GM18858 (cell line): Measurements from ENCODE around the gene PROM2.
"Not testable (repeated sequence)": the region's sequence is repeated elsewhere in the genome, so short reads cannot be mapped to it uniquely, and the experiment has no call there.

ENCODE experiments used
- ATAC-seq: cut with Tn5 transposase; IDR thresholded peaks from one replicate; pipeline ENCODE4 v1.9.1; 2021; ENCODE audit not compliant: unreplicated experiment

The PROM2 gene, protein sequence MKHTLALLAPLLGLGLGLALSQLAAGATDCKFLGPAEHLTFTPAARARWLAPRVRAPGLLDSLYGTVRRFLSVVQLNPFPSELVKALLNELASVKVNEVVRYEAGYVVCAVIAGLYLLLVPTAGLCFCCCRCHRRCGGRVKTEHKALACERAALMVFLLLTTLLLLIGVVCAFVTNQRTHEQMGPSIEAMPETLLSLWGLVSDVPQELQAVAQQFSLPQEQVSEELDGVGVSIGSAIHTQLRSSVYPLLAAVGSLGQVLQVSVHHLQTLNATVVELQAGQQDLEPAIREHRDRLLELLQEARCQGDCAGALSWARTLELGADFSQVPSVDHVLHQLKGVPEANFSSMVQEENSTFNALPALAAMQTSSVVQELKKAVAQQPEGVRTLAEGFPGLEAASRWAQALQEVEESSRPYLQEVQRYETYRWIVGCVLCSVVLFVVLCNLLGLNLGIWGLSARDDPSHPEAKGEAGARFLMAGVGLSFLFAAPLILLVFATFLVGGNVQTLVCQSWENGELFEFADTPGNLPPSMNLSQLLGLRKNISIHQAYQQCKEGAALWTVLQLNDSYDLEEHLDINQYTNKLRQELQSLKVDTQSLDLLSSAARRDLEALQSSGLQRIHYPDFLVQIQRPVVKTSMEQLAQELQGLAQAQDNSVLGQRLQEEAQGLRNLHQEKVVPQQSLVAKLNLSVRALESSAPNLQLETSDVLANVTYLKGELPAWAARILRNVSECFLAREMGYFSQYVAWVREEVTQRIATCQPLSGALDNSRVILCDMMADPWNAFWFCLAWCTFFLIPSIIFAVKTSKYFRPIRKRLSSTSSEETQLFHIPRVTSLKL

DNA sequence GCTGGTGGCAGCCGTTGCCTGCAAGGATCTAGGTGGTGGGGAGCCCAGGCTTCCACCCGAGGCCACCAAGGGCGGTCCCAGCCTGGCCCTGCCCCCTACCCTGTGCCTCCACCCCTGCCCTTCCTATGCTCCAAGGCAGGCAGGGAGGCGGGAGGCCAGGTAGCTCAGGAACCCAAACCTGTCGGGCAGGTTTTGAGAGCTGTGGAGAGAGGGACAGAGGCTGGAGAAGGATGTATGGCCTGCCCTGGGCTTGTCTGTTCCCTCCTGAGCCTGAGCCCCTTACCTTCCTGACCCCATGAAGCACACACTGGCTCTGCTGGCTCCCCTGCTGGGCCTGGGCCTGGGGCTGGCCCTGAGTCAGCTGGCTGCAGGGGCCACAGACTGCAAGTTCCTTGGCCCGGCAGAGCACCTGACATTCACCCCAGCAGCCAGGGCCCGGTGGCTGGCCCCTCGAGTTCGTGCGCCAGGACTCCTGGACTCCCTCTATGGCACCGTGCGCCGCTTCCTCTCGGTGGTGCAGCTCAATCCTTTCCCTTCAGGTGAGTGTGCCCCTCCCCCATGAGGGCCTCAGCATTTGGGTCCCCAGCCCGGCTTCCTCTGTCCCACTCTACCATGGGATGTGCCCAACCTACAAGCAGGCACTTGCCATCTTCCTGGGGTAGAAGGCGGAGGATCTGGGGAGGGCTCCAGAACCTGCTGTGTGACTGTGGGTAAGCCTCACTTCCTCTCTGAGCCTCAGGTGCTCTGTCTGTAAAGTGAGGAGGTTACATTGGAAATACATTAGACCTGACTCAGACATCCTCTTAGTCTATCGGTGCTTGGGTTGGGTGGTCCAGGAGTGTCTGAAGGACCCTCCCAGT, at the start of gene PROM2:
TSS of gene PROM2 (plus strand) at position 159 of the 860 bp plus-strand sequence. CDS start at position 296, 137 bp downstream.
- ATAC-seq, result no peak

DNA sequence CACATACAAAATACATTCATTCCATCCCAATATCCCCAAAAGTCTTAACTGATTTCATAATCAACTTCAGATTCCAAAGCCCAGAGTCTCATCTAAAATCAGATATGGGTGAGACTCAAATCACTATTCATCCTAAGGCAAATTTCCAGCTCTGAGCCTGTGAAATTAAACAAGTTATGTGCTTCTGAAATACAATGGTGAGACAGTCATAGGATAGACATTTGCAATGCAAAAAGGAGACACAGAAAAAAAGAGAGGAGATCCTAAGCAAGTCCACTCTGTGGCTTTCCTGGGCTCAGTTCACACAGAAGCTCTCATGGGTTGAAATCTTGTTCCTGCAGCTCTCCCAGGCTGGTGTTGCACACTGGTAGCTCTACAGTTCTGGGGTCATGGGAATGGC, 48.6 kb upstream of the PROM2 start:
- no peak for ATAC-seq

DNA sequence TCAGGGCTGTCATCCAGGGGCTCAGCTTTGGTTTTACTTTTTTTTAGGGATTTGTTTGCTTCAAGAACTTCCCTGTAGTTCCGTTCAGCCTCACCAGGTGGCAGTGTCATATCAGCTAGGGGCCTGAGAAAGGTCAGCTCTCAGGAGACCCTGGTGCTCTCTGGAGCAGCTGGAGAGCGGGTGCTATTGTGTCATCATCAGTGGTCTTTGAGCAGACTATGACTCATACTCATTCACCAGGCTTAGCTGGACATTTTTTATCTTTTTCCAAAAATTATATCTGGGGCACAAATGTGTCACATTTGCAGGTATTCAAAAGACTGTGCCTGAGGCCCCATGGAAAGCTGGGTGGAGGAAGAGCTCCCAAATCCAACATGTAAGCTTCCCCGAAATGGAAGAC, 42.5 kb upstream of the PROM2 start:
- ATAC-seq, result no peak

DNA sequence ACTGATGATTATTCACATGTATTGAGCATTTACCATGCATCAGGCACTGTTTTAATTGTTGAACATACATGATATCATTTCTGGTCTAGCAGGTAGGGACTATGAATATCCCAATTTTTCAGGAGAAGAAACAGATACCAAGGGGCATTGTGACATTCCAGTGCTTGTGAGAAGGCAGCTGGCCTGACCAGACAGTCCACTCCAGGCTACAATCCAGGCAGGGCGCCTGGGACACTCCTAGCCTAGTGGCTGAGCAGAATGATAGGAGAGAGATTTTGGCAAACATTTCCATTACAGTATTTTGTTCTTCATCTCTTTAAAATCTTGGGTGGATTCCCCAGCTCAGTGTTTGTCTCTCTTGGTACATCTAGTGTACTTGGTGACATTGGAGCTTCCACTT, 42.0 kb upstream of the PROM2 start:
- ATAC-seq, result no peak

DNA sequence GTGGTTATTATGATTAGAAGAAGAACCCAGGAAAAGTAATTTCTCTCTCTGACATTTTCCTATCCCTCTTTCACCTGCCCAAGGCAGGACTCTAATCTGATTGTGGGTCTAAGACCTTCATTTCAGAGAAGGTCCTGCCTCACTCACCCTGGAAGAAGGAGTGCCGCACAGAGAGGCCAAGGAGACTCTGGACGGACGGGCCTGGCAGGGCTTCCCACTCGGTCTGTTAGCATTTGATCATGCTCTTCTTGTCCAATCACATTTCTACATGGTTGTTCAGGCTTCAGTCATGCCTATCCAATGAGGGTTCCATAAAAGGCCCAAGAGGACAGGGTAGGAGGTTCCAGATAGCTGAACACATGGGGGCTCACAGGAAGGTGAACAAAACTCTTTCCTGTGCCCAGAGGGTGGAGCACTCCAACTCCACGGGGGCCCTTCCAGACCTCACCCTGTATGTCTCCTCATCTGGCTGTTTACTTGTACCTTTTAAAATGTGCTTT, 39.9 kb upstream of the PROM2 start:
- no peak for ATAC-seq

DNA sequence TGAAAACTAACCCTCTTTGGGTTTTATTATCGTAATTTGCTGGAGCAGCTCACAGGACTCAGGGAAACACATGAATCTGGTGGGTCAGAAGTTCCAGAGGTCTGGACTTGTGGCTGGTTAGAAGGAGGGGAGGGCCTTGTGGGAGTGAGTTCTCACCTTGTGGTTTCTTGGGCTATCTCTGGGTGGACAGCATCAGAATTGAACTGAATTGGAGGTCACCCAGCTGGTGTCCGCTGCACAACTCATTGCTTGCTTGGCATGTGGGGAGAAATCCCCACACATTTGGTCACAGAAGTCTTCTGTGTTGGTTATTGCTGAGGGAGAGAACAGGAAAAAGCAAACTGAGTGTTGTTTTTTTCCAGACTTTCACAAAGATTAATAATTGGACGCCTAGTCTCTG, 39.4 kb upstream of the PROM2 start:
- no peak for ATAC-seq

DNA sequence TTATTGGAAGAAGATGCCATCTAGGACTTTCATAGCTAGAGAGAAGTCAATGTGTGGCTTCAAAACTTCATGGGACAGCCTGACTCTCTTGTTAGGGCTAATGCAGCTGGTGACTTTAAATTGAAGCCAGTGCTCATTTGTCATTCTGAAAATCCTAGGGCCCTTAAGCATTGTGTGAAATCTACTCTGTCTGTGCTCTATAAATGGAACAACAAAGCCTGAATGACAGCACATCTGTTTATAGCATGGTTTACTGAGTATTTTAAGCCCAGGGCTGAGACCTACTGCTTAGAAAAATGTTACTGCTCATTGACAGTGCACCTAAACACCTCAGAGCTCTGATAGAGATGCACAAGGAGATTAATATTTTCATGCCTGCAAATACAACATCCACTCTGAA, 36.1 kb upstream of the PROM2 start:
- no peak for ATAC-seq

DNA sequence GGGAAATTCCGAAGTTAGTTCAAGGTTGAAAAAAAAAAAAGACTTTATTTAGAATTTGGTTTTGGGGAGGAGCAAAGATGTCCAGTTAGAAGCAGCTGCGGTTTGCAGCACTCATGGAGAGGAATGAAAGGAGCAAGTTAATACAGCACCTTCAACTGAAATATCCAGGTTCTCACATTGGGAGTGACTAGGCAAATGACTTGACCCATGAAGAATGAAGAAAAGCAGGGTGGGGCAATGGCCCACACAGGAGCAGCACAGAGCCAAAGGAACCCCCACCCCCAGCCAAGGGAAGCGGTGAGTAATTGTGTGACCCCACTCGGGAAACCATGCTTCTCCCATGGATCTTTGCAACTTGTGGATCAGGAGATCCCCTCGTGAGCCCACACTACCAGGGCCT, 34.2 kb upstream of the PROM2 start:
- ATAC-seq, result no peak

DNA sequence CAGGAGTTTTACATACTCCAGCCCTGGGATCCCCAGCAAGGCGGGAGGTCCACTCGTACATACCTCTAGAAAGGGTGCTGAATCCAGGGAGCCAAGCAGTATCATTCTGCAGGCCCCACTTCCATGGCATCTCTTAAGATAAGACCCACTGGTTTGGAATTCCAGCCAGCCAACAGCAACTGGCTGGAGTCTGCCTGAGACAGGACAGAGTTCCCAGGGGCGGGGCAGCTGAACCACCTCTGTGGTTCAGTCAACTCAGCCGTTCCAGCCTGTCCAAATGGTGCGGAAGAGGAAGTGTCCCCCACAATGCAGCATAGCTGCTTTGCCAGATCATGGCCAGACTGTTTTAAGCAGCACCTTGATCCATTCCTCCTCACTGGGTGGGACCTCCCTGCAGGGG, 33.7 kb upstream of the PROM2 start:
- ATAC-seq, result no peak

DNA sequence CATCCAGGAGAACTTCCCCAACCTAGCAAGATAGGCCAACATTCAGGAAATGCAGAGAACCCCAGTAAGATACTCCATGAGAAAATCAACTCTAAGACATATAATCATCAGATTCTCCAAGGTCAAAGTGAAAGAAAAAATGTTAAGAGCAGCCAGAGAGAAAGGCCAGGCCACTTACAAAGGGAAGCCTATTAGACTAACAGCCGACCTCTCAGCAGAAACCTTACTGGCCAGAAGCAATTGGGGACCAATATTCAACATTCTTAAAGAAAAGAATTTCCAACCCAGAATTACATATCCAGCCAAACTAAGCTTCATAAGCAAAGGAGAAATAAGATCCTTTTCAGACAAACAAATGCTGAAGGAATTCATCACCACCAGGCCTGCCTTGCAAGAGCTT, 32.2 kb upstream of the PROM2 start:
- ATAC-seq, result not testable (repeated sequence)

DNA sequence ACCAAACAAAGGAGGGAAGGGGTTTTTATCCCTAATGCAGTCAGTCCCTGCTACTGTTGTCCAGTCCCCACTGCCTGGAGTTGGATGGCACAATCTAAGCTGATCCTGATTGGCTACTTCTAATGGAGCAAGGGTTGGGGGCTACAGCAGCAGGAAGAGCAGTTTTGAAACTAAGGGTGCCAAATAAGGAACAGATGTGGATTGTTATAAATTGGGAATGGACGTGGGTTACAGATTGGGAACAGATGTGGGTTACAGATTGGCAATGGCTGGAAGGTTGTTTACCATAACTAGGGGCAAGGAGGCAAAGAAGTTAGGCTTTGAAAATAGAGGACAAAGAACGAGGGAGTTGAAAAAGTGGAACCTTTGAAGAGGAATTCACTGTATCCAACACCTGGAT, 16.0 kb upstream of the PROM2 start:
- no peak for ATAC-seq

DNA sequence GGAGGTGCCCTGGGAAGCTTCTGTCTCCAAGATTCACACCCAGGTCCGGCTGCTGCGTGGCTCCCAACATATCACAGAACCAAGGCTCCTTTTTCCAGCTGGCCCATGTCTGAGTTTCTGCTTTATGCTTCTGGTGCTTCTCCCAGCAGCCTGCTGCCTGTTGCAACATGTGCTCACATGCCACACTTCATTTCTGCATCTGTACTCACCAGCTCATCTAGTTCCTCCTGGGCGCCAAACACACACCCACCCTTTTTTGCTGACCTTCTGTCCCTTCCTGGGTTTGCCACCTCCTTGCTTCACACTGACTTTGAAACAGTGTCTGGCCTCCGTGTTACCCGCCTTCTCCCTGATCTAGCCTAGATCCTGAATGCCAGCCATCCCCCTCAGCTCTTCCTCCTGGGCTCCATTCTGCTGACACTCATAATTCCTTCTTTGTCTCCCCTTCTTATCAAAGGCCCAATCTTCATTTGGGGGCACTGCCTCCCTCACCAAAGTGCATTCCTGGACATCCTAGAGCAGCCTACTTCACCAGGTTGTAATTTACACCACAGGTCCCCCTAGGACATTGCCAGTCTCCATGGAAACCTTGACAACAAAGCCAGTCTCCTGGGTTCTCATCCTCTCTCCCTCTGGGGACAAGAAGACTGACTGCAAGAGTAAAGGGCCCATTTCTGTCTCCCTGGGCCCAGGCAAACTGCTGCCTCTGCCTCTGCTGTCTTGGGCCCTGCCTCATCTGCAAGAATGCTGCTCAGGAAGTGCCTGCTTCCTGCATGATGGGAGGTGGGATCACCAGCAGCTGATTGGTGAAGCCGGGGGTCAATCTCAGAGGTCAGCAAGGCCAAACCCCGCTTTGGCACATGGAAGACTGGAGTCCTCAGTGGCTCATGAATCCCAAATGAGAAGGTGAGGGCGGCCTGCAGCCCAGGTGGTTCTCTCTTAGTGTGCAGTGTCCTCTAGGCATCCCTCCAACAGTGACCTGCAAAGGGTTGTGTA, 13.9 kb upstream of the PROM2 start:
- ATAC-seq, result no peak

DNA sequence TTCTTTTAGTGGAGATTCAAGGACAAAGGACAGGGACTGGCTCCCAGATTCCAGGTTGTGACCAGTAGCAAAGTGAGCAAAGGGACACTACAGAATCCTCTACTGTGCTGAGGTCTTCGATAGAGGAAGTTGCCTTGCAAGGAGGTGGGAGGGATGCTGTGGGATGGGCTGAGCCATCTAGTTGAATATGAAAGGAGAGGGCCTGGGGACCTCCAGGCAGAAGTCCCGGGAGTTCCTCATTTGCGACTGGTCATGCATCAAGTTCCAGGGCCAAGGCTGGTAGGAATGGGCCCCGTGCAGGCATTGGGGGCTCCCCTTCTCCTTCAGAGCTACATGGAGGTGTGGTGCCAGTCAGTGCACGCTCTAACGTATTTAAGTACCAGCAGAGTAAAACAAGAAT, 12.6 kb upstream of the PROM2 start:
- ATAC-seq, result no peak

DNA sequence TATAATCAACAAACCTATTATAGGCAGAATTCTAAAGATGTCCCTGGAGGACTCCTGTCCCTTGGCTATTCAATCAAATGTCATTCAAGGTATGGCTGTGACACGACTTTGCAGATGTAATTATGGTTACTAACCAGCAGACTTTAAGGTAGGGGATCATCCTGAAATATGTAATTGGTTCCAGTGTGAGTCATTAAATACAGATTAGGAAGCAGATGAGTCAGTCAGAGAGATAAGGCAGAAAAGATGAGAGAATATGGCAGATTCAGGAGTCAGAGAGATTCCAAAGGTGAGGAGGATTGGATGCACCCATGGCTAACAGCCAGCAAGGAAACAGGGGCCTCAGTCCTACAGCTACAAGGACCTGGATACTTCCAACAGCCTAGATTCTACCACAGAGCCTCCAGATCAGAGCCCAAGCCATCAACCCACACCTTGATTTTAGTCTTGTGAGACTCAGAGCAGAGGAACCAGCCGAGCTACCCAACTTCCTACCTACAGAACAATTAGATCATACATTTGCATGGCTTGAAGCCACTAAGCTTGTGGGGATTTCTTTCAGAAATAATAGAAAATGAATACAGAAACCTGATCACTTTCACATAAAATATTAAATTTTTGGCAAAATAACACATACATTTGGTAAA, 11.2 kb upstream of the PROM2 start:
- no peak for ATAC-seq

DNA sequence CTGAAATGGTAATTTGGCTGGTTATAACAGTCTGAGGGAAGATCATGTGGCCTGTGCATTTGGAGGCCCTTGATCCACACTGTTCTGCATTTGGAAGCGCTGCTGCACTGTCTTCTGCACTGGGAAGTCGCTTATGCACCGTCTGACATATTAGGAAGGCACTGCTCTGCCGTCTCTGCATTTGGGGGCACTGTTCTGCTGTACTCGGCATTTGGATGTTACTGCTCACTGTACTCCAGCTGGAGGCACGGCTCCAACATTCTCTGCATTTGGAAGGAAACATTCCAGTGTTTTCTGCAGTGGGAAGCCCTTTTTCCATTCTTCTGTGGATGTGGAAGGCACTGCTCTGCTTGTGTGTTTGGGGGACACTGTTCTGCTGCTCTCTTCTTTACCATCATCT, 9.6 kb upstream of the PROM2 start:
- no peak for ATAC-seq

DNA sequence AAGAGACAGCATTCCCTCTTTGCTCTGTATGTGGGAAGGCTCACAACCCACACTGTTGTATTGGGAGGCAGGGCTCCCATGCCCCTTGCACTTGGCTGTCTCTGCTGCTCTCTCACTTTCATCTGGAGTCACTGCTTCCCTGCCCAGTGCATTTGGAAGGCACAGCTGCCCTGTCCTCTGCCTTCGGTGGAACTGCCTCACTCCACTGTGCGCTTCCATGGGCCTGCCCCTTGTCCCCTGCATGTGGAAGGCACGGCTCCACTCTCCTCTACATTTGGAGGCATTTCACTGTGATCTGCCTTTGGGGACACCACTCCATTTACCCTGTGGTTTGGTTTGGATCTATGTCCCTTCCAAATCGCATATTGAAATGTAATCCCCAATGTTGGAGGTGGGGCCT, 9.1 kb upstream of the PROM2 start:
- ATAC-seq, result no peak

DNA sequence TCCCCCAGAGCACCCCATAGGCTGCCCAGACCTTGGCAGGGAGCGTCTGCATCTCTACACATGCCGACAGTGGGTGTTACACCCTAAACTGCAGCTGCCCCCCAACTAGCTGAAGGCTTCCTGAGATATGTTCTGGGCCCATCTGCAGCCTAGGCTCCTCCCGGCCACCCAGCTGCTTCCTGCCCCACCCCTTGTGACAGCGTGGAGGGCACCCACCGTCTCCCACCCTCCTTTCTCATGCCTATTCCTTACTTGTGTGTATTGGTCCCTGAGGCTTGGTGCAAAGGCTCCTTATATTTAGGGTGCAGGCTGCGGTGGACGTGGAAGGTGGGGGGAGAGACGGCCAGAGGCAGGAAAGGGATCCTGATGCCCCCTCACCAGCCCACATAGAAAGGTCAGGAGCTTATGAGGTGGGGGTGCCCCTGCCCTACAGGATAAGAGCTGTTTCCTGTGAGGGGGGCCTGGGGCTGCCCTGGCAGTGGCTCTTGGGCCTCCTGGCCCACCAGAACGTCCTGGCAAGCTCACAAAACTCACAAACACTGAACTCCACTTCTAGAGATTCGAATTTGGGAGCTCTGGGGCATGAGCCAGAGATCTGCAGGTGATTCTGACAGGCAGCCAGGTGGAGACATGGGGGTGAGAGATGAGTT, 7.3 kb upstream of the PROM2 start:
- ATAC-seq, result no peak

DNA sequence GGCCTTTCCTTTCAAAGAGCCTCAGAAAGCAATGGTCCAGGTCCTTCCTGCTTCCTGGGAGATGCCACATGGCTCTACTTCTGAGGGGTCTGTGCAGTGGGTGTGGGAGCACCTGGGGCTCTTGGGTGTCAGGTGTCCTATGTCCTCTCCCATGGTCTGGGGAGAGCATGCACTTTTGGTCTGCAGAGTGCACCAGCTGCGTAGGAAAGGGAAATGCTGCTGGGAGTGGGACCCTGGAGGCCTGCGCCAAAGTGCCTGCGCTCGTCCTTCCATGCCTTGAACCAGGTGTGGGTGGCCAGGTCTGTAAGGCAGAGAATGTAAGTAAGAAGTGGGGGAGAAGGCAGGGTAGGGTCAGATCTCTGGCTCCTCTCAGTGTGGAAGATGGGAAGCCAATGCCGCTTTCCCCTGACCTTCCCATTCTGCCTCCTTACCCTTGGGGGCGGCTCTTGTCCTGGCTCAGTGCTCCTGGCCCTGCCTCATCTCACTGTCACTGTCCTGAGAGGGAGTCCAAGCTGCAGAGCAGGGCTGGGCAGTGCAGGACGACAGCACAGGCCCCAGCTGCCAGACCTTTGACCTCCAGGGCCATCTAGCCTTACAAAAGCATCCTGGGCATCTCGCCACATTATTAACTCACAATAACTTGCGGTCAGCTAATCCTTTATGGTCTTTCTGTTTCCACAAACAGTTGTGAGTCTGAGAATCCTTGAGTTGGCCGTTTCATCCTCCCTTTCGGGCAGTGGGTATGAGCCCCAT, 6.6 kb upstream of the PROM2 start:
- no peak for ATAC-seq
